Stimulated activated CD8-positive, alpha-beta memory T cell treated with anti-CD3 and anti-CD28 coated beads, Interleukin-12 subunit alpha, Interleukin-12 subunit beta, amount 100 ng/mL, for 4 hours (primary cell): ENCODE measurements around the gene POMZP3.
"Not testable (repeated sequence)": the region's sequence is repeated elsewhere in the genome, so short reads cannot be mapped to it uniquely, and the experiment has no call there.

ENCODE experiments used
- DNase-seq: peaks from one replicate; pipeline ENCODE4 v3.0.0-alpha.2; 2020; ENCODE audit warnings: low read depth

The POMZP3 gene

DNA sequence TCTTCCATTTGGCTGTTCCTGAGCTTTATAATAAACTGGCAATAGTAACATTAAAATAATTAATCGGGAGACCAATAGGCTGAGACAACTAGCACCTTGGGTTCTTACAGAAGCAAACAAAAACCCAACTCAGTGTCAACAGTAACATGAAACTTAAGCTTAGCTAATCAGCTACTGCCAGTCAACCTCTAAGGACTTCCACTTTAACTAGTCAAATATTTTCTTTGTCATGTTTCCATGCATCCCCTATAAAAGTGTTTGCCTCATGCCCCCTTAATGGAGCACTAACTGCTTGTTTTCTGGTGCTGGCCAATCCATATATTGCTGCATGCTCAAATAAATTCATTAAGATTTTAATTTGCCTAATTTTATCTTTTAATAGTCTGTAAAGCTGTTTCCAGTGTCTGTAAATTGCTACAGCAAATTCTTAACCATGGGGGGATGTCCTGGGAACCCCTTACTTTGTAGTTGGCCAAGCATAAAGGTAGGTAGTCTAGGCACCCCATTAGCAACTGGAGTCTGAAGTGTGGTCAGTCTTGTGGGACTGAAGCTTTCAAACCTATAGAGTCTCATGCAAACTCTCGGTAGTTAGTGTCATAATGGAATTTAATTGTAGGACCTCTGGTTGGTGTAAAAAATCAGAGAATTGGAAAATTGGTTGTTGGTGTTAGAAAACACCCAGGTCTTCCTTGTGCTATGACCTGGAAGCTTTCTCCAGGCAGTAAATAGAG is 40.3 kb downstream of the POMZP3 start:
- not testable (repeated sequence) for DNase-seq

DNA sequence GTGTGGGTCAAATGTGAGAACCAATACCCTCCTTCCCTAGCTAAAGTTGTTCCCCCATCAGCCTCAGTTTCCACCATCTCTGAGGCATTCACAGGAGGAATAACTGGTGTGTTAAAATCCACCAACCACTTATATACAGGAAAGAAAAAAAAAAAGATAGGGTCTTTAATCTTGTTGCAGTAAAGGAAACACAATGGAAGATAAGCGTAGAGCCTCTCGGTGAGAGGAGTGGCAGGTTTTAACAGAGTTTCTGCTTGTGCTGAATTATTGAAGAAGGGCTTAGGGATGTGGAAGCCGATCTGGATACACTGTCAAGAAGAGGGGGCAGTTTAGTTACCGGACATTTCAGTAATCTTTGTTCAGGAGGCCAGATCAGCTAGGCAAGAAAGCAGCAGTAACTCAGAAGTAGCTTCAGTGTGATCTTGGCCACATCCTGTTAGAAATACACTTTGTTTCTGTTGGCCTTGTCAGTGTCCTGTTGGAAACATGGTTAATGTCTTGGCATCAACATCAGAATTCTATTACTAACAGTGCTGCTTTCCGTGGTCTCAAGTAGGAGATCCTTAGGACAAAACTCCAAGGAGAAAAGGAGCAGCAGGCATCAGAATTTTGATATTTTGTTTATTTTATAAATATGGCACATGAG is 43.3 kb downstream of the POMZP3 start:
- DNase-seq, result not testable (repeated sequence)

DNA sequence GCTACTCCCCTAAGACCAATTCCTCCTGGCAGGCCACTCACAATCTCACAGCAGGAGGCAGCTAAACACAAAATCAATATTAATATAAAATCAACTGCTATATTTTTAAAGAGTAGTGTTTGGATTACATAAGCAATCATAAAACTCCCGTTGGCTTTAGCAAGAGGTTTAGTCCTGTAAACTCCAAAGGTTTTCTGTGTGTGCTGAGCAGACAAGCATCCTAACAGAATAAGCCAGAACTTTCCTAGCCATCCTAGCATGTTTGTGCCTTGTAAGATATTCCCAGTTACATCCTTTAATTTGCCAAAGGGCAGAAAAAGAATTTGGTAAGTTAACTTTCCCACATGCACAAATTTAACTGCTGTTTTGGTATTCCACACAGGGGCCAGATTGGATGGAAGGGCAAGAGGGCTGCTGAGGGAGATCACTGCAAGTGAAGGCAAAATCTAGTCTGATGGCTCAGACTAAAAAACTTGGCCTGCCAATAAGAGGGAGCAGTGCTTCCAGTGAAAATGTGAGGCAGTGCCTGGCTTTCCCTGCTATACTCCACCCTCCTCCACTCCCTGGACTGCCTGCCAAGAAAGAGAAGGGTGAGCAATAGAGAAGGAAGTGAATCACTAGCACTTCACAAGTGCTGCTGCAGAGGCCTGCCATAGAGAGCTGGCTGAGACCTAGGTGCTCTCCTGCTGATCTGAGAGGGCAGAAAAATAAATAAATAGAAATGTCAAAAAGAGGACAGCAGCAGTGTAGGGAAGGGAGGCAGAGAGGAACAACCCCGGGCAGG is 44.0 kb downstream of the POMZP3 start:
- not testable (repeated sequence) for DNase-seq

GRCh38 chr7:76575919-76576655 is 51.0 kb downstream of the POMZP3 start:
- not testable (repeated sequence) for DNase-seq

DNA sequence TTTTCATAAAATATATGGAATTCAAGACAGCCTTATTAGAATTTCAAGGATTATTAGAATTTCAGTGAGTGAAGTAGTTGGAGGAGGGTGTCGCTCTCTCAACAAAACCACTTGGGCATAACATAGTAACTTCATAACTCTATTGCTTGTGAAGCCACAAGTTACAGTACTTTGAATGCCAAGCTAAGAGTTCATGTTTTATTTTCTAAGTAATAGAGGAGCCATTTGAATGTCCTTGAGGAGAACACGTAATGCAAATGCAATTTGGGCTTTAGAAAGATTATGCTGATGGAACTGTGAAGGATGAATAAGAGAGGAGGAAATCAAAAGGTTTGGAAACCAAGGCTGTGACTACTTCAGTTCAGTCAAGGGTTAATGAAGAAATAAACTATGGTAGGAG is 51.6 kb downstream of the POMZP3 start:
- not testable (repeated sequence) for DNase-seq

DNA sequence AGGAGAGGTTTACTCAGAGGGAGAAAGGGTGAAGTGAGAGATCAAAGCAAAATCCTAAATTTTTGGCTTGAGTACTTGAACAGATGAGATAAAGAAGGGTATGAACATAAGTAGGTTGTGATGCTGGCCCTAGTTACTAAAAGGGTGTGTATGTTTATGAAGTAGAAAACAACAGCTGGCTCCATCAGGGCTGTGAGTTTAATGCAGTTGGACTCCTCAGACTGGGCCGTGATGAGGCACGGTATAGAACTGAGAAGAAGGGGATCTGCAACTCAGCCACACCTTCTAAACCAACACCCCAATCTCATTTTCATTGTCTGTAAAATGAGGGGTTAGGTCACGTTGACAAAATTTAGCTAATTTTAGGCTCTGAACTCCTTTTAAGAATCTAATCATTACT is 54.8 kb downstream of the POMZP3 start:
- not testable (repeated sequence) for DNase-seq

DNA sequence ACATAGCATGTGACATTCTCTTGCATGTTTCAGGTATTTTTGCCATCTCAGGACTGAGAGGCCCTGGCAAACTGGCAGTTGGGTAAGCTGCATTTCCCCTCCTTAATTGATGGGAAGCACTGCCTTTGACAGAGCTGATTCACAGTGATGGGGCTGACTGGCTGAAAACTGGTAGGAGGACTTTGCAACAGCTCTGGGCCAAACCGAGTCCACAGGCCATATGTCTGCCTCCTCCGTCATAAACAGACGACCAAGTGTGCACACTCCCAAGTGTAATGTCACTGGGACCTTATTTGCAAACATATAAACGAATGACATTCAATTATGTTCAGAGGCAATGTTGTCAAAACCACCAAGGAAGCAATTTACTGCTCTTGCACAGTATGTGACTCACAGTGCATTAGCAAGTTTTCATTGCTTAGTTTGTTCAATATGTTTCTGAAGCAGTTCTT is 56.7 kb downstream of the POMZP3 start:
- not testable (repeated sequence) for DNase-seq

- not testable (repeated sequence) for DNase-seq
These were observed 58.3 kb downstream of the POMZP3 start for GRCh38 chr7:76568742-76569141.

GRCh38 chr7:76567753-76568152 is 59.3 kb downstream of the POMZP3 start:
- not testable (repeated sequence) for DNase-seq

GRCh38 chr7:76567311-76567710 is 59.8 kb downstream of the POMZP3 start:
- DNase-seq, result not testable (repeated sequence)

- DNase-seq, result not testable (repeated sequence)
These were observed 62.1 kb downstream of the POMZP3 start for GRCh38 chr7:76565001-76565400.

DNA sequence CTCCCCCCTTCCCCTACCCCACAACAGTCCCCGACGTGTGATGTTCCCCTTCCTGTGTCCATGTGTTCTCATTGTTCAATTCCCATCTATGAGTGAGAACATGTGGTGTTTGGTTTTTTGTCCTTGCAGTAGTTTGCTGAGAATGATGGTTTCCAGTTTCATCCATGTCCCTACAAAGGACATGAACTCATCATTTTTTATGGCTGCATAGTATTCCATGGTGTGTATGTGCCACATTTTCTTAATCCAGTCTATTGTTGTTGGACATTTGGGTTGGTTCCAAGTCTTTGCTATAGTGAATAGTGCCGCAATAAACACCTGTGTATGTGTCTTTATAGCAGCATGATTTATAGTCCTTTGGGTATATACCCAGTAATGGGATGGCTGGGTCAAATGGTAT is 65.7 kb downstream of the POMZP3 start:
- DNase-seq, result not testable (repeated sequence)

- DNase-seq, result not testable (repeated sequence)
These were observed 66.9 kb downstream of the POMZP3 start for GRCh38 chr7:76560157-76560556.
